HG03159 (cell line): ENCODE measurements around the gene NSMF.

ENCODE experiments used
- ATAC-seq: cut with Tn5 transposase; IDR thresholded peaks from one replicate; pipeline ENCODE4 v1.9.1; 2021; ENCODE audit warnings: mild to moderate bottlenecking, moderate library complexity; ENCODE audit not compliant: unreplicated experiment

The NSMF gene

GRCh38 chr9:137398561-137399468 lies 60.3 kb downstream of the NSMF start:
- ATAC-seq = no peak

GRCh38 chr9:137397675-137398423 lies 61.3 kb downstream of the NSMF start:
- no peak for ATAC-seq
